GM23338 (cell line): ENCODE measurements around the gene ZNF570. TPM values are rescaled to one million over a fixed set of nuclear protein-coding genes. Genes with fewer than 3 reads are reported as not detected.
A peak's percentile ranks its signal among the peaks of the same experiment; 100 is the strongest.

Source experiments
- ATAC-seq: fragments of 200-7000 bp; cut with Tn5 transposase; 3 replicates; pipeline ENCODE4 v1.9.1; 2020
- DNase-seq: peaks from one replicate; pipeline ENCODE4 v3.0.0-alpha.2; 2015; ENCODE audit warnings: low spot score
- H2AFZ ChIP-seq: fragments of 200-600 bp; sonication (generic); 2 replicates; pipeline ENCODE4 v1.8.0; 2016; ENCODE audit warnings: antibody characterized with exemption, mild to moderate bottlenecking, moderate library complexity
- H3F3A ChIP-seq: fragments of 200-600 bp; sonication (generic); replicated peaks from 2 replicates; pipeline ENCODE4 v1.8.0; 2017; ENCODE audit warnings: antibody characterized with exemption, mixed run types, low read depth
- H3K27ac ChIP-seq: fragments of 200-600 bp; sonication (generic); 2 replicates; pipeline ENCODE4 v1.6.1; 2016; ENCODE audit warnings: low read depth
- H3K27me3 ChIP-seq: fragments of 200-600 bp; sonication (generic); 2 replicates; pipeline ENCODE4 v1.8.0; 2016; ENCODE audit warnings: mild to moderate bottlenecking, mixed run types, moderate library complexity; ENCODE audit not compliant: insufficient read depth
- H3K36me3 ChIP-seq: fragments of 200-600 bp; sonication (generic); 2 replicates; pipeline ENCODE4 v1.8.0; 2016; ENCODE audit warnings: mild to moderate bottlenecking; ENCODE audit not compliant: insufficient read depth
- H3K4me1 ChIP-seq: fragments of 200-600 bp; sonication (generic); 2 replicates; pipeline ENCODE4 v1.8.0; 2016; ENCODE audit warnings: mild to moderate bottlenecking, moderate library complexity; ENCODE audit not compliant: insufficient read depth
- H3K4me2 ChIP-seq: fragments of 200-600 bp; sonication (generic); 2 replicates; pipeline ENCODE4 v1.7.1; 2017; ENCODE audit warnings: mixed run types
- H3K4me3 ChIP-seq: fragments of 200-600 bp; sonication (generic); 2 replicates; pipeline ENCODE4 v1.6.1; 2016; ENCODE audit warnings: mixed run types
- H3K79me2 ChIP-seq: fragments of 200-600 bp; sonication (generic); replicated peaks from 2 replicates; pipeline ENCODE4 v1.8.0; 2017; ENCODE audit warnings: mild to moderate bottlenecking; ENCODE audit not compliant: insufficient read depth
- H3K9me2 ChIP-seq: fragments of 200-600 bp; sonication (generic); 2 replicates; pipeline ENCODE4 v1.8.0; 2017; ENCODE audit not compliant: insufficient read depth
- H4K20me1 ChIP-seq: fragments of 200-600 bp; sonication (generic); replicated peaks from 2 replicates; pipeline ENCODE4 v1.8.0; 2017; ENCODE audit warnings: mild to moderate bottlenecking; ENCODE audit not compliant: insufficient read depth
- H3K27ac Mint-ChIP-seq: 2 replicates; pipeline ENCODE4 v1.8.0; 2020; ENCODE audit warnings: inconsistent platforms, mild to moderate bottlenecking, moderate library complexity, mixed read lengths
- H3K27me3 Mint-ChIP-seq: 3 replicates; pipeline ENCODE4 v1.8.0; 2022; ENCODE audit warnings: low read depth, mild to moderate bottlenecking, moderate library complexity, mixed read lengths, inconsistent platforms; ENCODE audit not compliant: insufficient read depth, poor library complexity
- H3K36me3 Mint-ChIP-seq: 3 replicates; pipeline ENCODE4 v1.8.0; 2021; ENCODE audit warnings: low read depth, mild to moderate bottlenecking, inconsistent platforms, moderate library complexity, mixed read lengths
- H3K4me1 Mint-ChIP-seq: 3 replicates; pipeline ENCODE4 v1.8.0; 2020; ENCODE audit warnings: mild to moderate bottlenecking, inconsistent platforms, mixed read lengths
- H3K4me3 Mint-ChIP-seq: 3 replicates; pipeline ENCODE4 v1.8.0; 2021; ENCODE audit warnings: moderate library complexity, mild to moderate bottlenecking, inconsistent platforms, mixed read lengths
- H3K9me3 Mint-ChIP-seq: 3 replicates; pipeline ENCODE4 v1.8.0; 2020; ENCODE audit warnings: moderate library complexity, mild to moderate bottlenecking, inconsistent platforms, mixed read lengths
- CREB1 ChIP-seq: fragments of 250-450 bp; sonication (Bioruptor Pico); IDR thresholded peaks from 2 replicates; pipeline ENCODE4 v1.5.0; 2020; ENCODE audit warnings: low read depth, mild to moderate bottlenecking, moderate library complexity
- CTCF ChIP-seq, 2 experiments: fragments of 200-600 bp in 1 of 2; sonication (generic) in 1 of 2; conservative IDR thresholded peaks; 2 replicates each; pipeline versions ENCODE4 v1.5.1 to v1.6.1; 2016 to 2017; ENCODE audit warnings: antibody characterized with exemption in 2 of 2, low read depth in 2 of 2, mild to moderate bottlenecking in 2 of 2, moderate library complexity in 1 of 2
- EZH2 ChIP-seq: fragments of 200-600 bp; sonication (generic); IDR thresholded peaks from one replicate; pipeline ENCODE4 v1.8.0; 2017; ENCODE audit warnings: antibody characterized with exemption, mild to moderate bottlenecking, low read depth; ENCODE audit not compliant: unreplicated experiment
- NANOG ChIP-seq: IDR thresholded peaks from 2 replicates; pipeline ENCODE4 v1.6.1; 2016; ENCODE audit warnings: antibody characterized with exemption, borderline replicate concordance
- POLR2AphosphoS5 ChIP-seq: IDR thresholded peaks from 2 replicates; pipeline ENCODE4 v1.6.1; 2016; ENCODE audit warnings: antibody characterized with exemption, low read depth
- STAT1 ChIP-seq: IDR thresholded peaks from one replicate; pipeline ENCODE4 v1.6.1; 2016; ENCODE audit warnings: antibody characterized with exemption; ENCODE audit not compliant: unreplicated experiment
- ZNF114 ChIP-seq: fragments of 250-450 bp; sonication (Bioruptor Pico); IDR thresholded peaks from 2 replicates; pipeline ENCODE4 v1.5.0; 2020; ENCODE audit warnings: mild to moderate bottlenecking, moderate library complexity
- ZNF462 ChIP-seq: fragments of 250-450 bp; sonication (Bioruptor Pico); IDR thresholded peaks from 2 replicates; pipeline ENCODE4 v1.5.0; 2020; ENCODE audit warnings: mild to moderate bottlenecking, moderate library complexity
- polyA plus RNA-seq: library from polyadenylated mRNA; unstranded; fragments of >200 nt; fragmentation: Nextera tagmentation; extraction: Ambion mirVana; gene quantifications from 2 replicates; pipeline ENCODE4 v1.2.1, GENCODE V29; 2016
- total RNA-seq: library from RNA; depleted of rRNA; stranded (reverse); fragments of >200 nt; shearing (Covaris generic); gene quantifications from 2 replicates; pipeline ENCODE4 v1.2.3, GENCODE V29; 2014

ZNF570 gene
- total and polyA plus RNA-seq, 2 experiments from 2014 or later, result 6.6 to 6.8 TPM

- no peak for TF ChIP-seq ZNF462 (CRISPR knock-in tag)
- TF ChIP-seq EZH2, result no peak
- no peak for TF ChIP-seq CREB1 (CRISPR knock-in tag)
- no peak; the same call in 1 of the 2 replicates for TF ChIP-seq POLR2AphosphoS5
- no peak for TF ChIP-seq NANOG
- no peak for TF ChIP-seq CTCF (conservative IDR thresholded peaks at IDR 0.05; ENCODE audit: low read depth in 2 of 2)
- no peak for TF ChIP-seq STAT1
Measured at GRCh38 chr19:37467608-37468090, 1.5 kb upstream of the ZNF570 start (continued).

- peak overlapping the region; percentile 99 for H3K4me3 ChIP-seq
- Mint-ChIP-seq H3K4me1 (peaks cover 12% of the 10 kb centered on the region), H3K4me3 (peak overlapping the region; percentile 98), H3K36me3 (peaks cover 11% of the 10 kb centered on the region), H3K9me3 (peaks cover 4% of the 10 kb centered on the region), H3K27ac (no peak overlapping the region), H3K27me3 (peaks cover 14% of the 10 kb centered on the region)
- H3K9me2 ChIP-seq, result no peaks in the 10 kb centered on the region
- no peaks in the 10 kb centered on the region for H3F3A ChIP-seq
- no peaks in the 10 kb centered on the region for H3K27me3 ChIP-seq
- no peak for ATAC-seq
- peaks cover 7% of the 10 kb centered on the region; the same call in 1 of the 2 replicates for H3K4me1 ChIP-seq
- no peak for DNase-seq
- H3K79me2 ChIP-seq, result no peaks in the 10 kb centered on the region; the same call in 1 of the 2 replicates
- no peaks in the 10 kb centered on the region for H3K36me3 ChIP-seq
- no peak overlapping the region for H3K27ac ChIP-seq
- H2AFZ ChIP-seq, result no peak overlapping the region
- no peaks in the 10 kb centered on the region for H4K20me1 ChIP-seq
- peak overlapping the region; percentile 97 for H3K4me2 ChIP-seq
- no peak for TF ChIP-seq ZNF114 (CRISPR knock-in tag)
Measured at GRCh38 chr19:37470216-37470615, 1.1 kb downstream of the ZNF570 start.
